Measurements from ENCODE around the gene KIF2A. TPM values are rescaled to one million over a fixed set of nuclear protein-coding genes. Genes with fewer than 3 reads are reported as not detected.

Gene KIF2A
- total RNA-seq = 38.7 and 40.4 TPM in 2 replicates
- long read RNA-seq, transcript KIF2A-202 (20 exons, 2,539 nt) = major isoform, 13 of 39 reads
- long read RNA-seq, partial matches to known transcripts = 14 of 39 reads
- long read RNA-seq, other reads (novel, unspliced or antisense) = 12 of 39 reads

DNA sequence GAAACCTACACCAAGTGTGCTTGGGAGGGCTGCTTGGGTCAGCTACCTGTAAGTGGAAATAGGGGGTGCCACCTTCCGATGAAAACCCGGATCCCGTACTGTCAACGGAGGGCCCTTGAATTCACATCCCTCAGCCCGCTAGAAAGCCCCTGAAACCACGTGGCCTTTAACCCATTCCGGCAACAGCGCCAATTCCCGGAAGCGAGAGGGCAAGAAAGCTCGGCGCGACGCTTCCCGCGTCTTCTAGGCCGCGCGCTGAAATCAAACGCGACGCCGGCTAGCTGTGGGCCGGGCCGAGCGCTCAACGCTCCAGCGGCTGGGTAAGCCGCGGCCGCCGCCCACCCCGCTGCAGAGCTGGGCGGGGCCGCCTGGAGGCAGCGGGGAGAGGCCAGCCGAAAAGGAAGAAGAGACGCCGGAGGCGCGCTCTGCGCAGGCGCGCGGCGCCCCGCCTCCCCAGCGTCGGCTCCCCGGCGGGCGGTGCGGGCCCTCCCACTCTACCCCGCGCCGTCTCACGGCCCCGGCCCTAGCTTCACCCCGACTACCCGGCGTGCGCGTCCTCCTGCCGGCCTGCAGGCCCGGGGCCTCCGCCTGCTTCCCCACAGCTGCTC lies at the start of gene KIF2A:
KIF2A (plus strand) TSS at position 492 of the 608 bp plus-strand sequence. CDS start 267 bp downstream, outside the sequence.
- peak; percentile 97 for DNase-seq (ENCODE audit: extremely low spot score, unreplicated experiment)
- H3K36me3 Mint-ChIP-seq (ENCODE audit: unreplicated experiment) = peaks cover 2% of the 10 kb centered on the region
- no peaks in the 10 kb centered on the region for H3K9me3 Mint-ChIP-seq (ENCODE audit: unreplicated experiment)
- H3K27ac Mint-ChIP-seq (ENCODE audit: unreplicated experiment) = peak within 1 kb of the TSS; percentile 88
- H3K27me3 Mint-ChIP-seq (ENCODE audit: unreplicated experiment) = peaks cover 3% of the 10 kb centered on the region
- H3K4me1 Mint-ChIP-seq (ENCODE audit: unreplicated experiment) = peaks cover 32% of the 10 kb centered on the region
- H3K4me3 Mint-ChIP-seq (ENCODE audit: unreplicated experiment) = peak within 1 kb of the TSS; percentile 90
- TF ChIP-seq, protein P1, sequence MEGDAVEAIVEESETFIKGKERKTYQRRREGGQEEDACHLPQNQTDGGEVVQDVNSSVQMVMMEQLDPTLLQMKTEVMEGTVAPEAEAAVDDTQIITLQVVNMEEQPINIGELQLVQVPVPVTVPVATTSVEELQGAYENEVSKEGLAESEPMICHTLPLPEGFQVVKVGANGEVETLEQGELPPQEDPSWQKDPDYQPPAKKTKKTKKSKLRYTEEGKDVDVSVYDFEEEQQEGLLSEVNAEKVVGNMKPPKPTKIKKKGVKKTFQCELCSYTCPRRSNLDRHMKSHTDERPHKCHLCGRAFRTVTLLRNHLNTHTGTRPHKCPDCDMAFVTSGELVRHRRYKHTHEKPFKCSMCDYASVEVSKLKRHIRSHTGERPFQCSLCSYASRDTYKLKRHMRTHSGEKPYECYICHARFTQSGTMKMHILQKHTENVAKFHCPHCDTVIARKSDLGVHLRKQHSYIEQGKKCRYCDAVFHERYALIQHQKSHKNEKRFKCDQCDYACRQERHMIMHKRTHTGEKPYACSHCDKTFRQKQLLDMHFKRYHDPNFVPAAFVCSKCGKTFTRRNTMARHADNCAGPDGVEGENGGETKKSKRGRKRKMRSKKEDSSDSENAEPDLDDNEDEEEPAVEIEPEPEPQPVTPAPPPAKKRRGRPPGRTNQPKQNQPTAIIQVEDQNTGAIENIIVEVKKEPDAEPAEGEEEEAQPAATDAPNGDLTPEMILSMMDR (IDR thresholded peaks at IDR 0.05) = peak; percentile 16

DNA sequence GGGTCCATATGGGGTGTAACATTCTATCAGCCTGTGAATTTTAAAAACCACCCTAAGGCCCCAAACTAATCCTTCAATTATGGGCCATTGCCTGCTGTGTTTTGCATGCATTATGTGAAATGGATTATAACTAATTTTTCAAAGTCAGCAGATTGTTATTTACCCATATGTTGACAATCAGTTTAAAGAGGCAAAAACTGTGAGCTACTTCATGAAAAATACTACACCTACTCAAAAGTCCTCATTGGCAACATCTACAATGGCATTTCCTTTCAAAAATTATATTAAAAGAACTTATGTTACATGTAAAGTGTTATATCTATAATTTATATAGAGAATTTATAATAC lies 49.0 kb upstream of the KIF2A start:
- peaks cover 5% of the 10 kb centered on the region for H3K9me3 Mint-ChIP-seq (ENCODE audit: unreplicated experiment)
- no peak for DNase-seq (ENCODE audit: extremely low spot score, unreplicated experiment)
- no peak overlapping the region for H3K27ac Mint-ChIP-seq (ENCODE audit: unreplicated experiment)
- TF ChIP-seq, protein P1 (IDR thresholded peaks at IDR 0.05) = no peak
- no peaks in the 10 kb centered on the region for H3K36me3 Mint-ChIP-seq (ENCODE audit: unreplicated experiment)
- peaks cover 18% of the 10 kb centered on the region for H3K27me3 Mint-ChIP-seq (ENCODE audit: unreplicated experiment)
- H3K4me3 Mint-ChIP-seq (ENCODE audit: unreplicated experiment) = no peak overlapping the region
- peaks cover 4% of the 10 kb centered on the region for H3K4me1 Mint-ChIP-seq (ENCODE audit: unreplicated experiment)

DNA sequence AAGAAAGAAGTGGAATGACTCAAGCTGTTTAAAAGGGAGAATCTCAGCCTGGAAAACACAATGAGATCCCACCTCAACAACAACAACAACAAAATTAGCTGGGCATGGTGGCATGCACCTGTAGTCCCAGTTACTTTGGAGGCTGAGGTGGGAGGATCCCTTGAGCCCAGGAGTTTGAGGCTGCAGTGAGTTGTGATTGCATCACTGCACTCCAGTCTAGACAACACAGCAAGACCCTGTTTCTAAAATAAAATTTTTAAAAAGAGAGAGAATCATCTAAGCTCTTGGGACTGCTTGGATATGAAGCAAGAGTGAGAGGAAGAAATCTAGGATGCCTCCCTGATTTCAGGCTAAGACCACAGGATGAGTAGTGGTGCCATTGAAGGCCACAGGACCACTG lies 47.4 kb upstream of the KIF2A start:
- TF ChIP-seq, protein P1 (IDR thresholded peaks at IDR 0.05) = no peak
- Mint-ChIP-seq H3K4me3 (ENCODE audit: unreplicated experiment) (no peak overlapping the region), H3K27ac (ENCODE audit: unreplicated experiment) (no peak overlapping the region), H3K4me1 (ENCODE audit: unreplicated experiment) (peaks cover 4% of the 10 kb centered on the region), H3K9me3 (ENCODE audit: unreplicated experiment) (no peaks in the 10 kb centered on the region), H3K36me3 (ENCODE audit: unreplicated experiment) (no peaks in the 10 kb centered on the region), H3K27me3 (ENCODE audit: unreplicated experiment) (peaks cover 18% of the 10 kb centered on the region)
- no peak for DNase-seq (ENCODE audit: extremely low spot score, unreplicated experiment)

DNA sequence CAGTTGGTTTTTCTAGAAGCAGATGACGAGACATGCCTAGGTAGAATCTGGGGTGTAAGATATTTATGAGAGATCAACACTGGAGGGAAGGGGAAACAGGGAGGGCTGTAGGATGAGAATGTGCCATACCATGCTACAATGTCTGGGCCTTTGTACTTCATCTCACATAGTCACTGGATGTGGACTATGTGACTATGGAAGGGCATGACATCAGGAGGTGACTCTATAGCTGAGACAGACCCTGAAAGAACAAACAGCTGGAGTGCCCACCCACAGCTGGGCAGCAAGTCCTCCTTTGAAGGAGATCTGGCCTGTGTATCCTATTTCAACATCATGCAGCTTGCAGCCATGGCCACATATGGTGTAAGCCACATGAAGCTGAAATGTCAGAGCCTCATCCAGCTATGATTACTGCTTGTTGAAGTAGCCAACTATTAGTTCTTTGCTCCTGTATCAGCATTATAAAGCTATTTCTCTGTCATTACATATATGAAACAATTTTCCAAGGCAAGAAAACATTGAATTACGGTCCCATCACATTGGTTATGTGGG lies 46.2 kb upstream of the KIF2A start:
- TF ChIP-seq, protein P1 (IDR thresholded peaks at IDR 0.05) = no peak
- peaks cover 18% of the 10 kb centered on the region for H3K27me3 Mint-ChIP-seq (ENCODE audit: unreplicated experiment)
- H3K9me3 Mint-ChIP-seq (ENCODE audit: unreplicated experiment) = no peaks in the 10 kb centered on the region
- peaks cover 4% of the 10 kb centered on the region for H3K4me1 Mint-ChIP-seq (ENCODE audit: unreplicated experiment)
- DNase-seq (ENCODE audit: extremely low spot score, unreplicated experiment) = no peak
- H3K27ac Mint-ChIP-seq (ENCODE audit: unreplicated experiment) = no peak overlapping the region
- H3K36me3 Mint-ChIP-seq (ENCODE audit: unreplicated experiment) = no peaks in the 10 kb centered on the region
- no peak overlapping the region for H3K4me3 Mint-ChIP-seq (ENCODE audit: unreplicated experiment)

DNA sequence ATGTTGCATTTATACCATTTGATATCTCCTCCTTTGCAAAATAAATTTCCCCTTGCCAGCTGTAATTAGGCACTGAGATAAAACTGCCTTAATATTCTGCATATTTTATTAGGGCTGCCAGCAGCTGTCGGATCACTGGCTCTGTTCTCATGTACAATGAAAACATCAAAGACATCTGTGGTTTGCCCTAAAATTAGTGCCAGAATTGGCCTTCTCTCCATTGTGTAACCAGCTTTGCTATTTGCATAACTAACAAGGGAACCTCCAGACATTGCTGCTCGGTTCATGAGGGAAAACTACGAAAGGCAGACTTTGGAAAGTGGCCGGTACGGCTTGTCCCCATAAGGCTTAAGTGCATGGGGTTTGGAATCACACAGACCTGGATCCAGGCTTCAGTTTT lies 45.5 kb upstream of the KIF2A start:
- Mint-ChIP-seq H3K27me3 (ENCODE audit: unreplicated experiment) (peaks cover 18% of the 10 kb centered on the region), H3K36me3 (ENCODE audit: unreplicated experiment) (no peaks in the 10 kb centered on the region), H3K4me1 (ENCODE audit: unreplicated experiment) (peaks cover 4% of the 10 kb centered on the region)

More for the DNA sequence above, 45.5 kb upstream of the KIF2A start:
- TF ChIP-seq, protein P1 (IDR thresholded peaks at IDR 0.05) = no peak
- H3K9me3 Mint-ChIP-seq (ENCODE audit: unreplicated experiment) = no peaks in the 10 kb centered on the region
- DNase-seq (ENCODE audit: extremely low spot score, unreplicated experiment) = no peak
- no peak overlapping the region for H3K27ac Mint-ChIP-seq (ENCODE audit: unreplicated experiment)
- no peak overlapping the region for H3K4me3 Mint-ChIP-seq (ENCODE audit: unreplicated experiment)
